ENCODE results near the gene TBC1D3G. TPM values are rescaled to one million over a fixed set of nuclear protein-coding genes. Genes with fewer than 3 reads are reported as not detected.
"Not testable (repeated sequence)": the region's sequence is repeated elsewhere in the genome, so short reads cannot be mapped to it uniquely, and the experiment has no call there.

Gene TBC1D3G
- total RNA-seq (ENCODE audit: low replicate concordance) = not detected in 2 replicates
- long read RNA-seq = 0 reads

DNA sequence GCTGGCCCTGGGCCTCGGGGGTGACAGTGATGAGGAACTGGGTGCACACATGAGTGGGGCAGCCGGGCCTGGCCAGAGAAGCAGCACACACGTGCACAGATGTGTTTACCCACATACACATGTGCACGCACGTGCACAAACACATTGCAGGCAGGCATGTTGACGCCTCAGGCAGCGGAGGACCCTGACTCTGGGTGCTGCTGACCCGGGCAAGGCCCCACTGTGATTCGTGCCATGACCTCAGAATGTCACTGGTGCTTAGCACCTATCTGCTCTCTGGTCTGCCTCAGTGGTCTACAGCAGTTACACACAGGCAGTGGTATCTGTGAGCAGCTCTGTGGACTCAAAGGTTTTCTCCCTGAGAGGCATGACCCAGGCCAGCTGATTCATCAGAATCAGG is at the start of gene TBC1D3G:
Gene TBC1D3G, plus strand, starts transcription at position 301 of the 400 bp plus-strand sequence. CDS start 1,528 bp downstream, outside the sequence.
- H3K36me3 Mint-ChIP-seq; H3K4me1 Mint-ChIP-seq (ENCODE audit: unreplicated experiment); H3K27me3 Mint-ChIP-seq; DNase-seq (ENCODE audit: extremely low spot score, unreplicated experiment); H3K4me3 Mint-ChIP-seq; H3K9me3 Mint-ChIP-seq; H3K27ac Mint-ChIP-seq: not testable (repeated sequence)

DNA sequence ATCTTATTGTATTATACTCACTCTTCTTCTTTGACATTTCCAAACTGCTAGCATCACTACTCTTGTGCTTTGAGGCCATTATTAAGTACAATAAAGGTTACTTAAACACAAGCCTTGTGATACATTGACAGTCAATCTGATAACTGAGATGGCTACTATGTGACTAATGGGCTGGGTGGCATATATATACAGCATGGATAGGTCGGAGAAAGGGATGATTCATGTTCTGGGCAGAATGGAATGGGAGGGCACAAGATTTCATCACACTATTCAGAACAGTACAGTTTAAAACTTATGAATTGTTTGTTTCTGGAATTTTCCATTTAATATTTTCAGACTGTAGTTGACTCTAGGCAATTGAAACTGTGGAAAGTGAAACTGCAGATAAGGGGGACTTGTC is 40.4 kb upstream of the TBC1D3G start:
- DNase-seq (ENCODE audit: extremely low spot score, unreplicated experiment); H3K27me3 Mint-ChIP-seq; H3K36me3 Mint-ChIP-seq; H3K4me3 Mint-ChIP-seq; H3K9me3 Mint-ChIP-seq; H3K27ac Mint-ChIP-seq; H3K4me1 Mint-ChIP-seq (ENCODE audit: unreplicated experiment): not testable (repeated sequence)

GRCh38 chr17:36284219-36284618 is 39.5 kb upstream of the TBC1D3G start:
- not testable (repeated sequence) for H3K27me3 Mint-ChIP-seq; H3K27ac Mint-ChIP-seq; H3K9me3 Mint-ChIP-seq; H3K4me3 Mint-ChIP-seq; DNase-seq (ENCODE audit: extremely low spot score, unreplicated experiment); H3K4me1 Mint-ChIP-seq (ENCODE audit: unreplicated experiment); H3K36me3 Mint-ChIP-seq

GRCh38 chr17:36289965-36290612 is 33.6 kb upstream of the TBC1D3G start:
- H3K27me3 Mint-ChIP-seq; H3K9me3 Mint-ChIP-seq; DNase-seq (ENCODE audit: extremely low spot score, unreplicated experiment); H3K4me3 Mint-ChIP-seq; H3K4me1 Mint-ChIP-seq (ENCODE audit: unreplicated experiment); H3K27ac Mint-ChIP-seq; H3K36me3 Mint-ChIP-seq: not testable (repeated sequence)

DNA sequence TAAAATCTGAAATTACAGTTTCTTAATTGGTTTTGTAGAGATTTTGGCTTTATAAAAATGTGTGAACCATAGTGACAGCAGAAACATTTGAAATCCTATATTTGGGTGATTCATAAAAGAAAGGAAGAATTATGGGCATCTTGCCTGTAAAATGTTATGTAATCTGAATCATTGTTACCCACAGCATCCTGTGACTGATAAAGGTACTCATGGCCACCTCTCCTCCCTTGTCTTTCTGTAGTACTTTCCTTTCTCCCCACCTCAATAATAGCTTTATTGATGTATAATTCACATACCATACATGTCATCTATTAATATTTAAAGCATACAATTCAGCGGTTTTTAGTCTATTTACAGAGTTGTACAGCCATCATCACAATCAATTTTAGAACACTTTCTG is 28.5 kb upstream of the TBC1D3G start:
- H3K36me3 Mint-ChIP-seq; H3K9me3 Mint-ChIP-seq; H3K4me1 Mint-ChIP-seq (ENCODE audit: unreplicated experiment); H3K27me3 Mint-ChIP-seq; H3K4me3 Mint-ChIP-seq; H3K27ac Mint-ChIP-seq; DNase-seq (ENCODE audit: extremely low spot score, unreplicated experiment): not testable (repeated sequence)

GRCh38 chr17:36315736-36316135 is 7.9 kb upstream of the TBC1D3G start:
- not testable (repeated sequence) for H3K27ac Mint-ChIP-seq; H3K4me1 Mint-ChIP-seq (ENCODE audit: unreplicated experiment); DNase-seq (ENCODE audit: extremely low spot score, unreplicated experiment); H3K27me3 Mint-ChIP-seq; H3K4me3 Mint-ChIP-seq; H3K9me3 Mint-ChIP-seq; H3K36me3 Mint-ChIP-seq

DNA sequence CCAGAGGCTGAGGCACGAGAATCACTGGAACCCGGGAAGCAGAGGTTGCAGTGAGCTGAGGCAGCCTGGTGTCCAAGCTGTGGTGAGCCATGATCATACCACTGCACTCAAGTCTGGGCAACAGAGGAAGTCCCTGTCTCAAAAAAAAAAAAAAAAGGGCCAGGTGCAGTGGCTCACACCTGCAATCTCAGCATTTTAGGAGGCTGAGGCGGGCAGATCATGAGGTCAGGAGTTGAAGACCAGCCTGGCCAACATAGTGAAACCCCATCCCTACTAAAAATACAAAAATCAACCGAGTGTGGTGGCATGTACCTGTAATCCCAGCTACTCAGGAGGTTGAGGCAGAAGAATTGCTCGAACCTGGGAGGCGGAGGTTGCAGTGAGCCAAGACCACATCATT is 38.8 kb downstream of the TBC1D3G start:
- H3K36me3 Mint-ChIP-seq; H3K27me3 Mint-ChIP-seq; H3K4me3 Mint-ChIP-seq; H3K4me1 Mint-ChIP-seq (ENCODE audit: unreplicated experiment); H3K27ac Mint-ChIP-seq; H3K9me3 Mint-ChIP-seq; DNase-seq (ENCODE audit: extremely low spot score, unreplicated experiment): not testable (repeated sequence)

DNA sequence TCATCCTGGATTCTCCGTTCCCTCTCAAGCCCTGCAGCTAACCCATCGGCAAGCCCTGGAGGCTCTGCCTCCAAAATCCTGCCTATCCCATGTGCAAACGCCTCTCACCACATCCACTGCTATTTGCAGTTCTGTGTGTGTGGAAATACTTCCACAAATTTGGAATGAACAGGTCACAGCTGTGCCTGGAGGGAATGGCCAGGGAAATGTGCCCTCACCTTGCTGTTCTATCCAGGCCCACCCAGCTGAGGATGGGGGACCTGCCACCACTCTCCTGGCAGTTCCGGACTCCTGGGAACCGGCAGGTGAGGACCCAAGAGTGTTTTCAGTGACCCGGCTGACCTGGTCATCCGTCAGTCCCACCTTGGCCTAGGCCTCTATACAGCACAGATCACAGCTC is 52.3 kb downstream of the TBC1D3G start:
- not testable (repeated sequence) for H3K27ac Mint-ChIP-seq; H3K4me1 Mint-ChIP-seq (ENCODE audit: unreplicated experiment); H3K4me3 Mint-ChIP-seq; H3K27me3 Mint-ChIP-seq; H3K36me3 Mint-ChIP-seq; H3K9me3 Mint-ChIP-seq; DNase-seq (ENCODE audit: extremely low spot score, unreplicated experiment)

Other genes starting within 250 kb of the TBC1D3G start
- gene CCL3, start 233.7 kb upstream of the TBC1D3G start, total RNA-seq (ENCODE audit: low replicate concordance) = not detected in 2 replicates
- 0.57 TPM in 1 of 2 replicates, not detected in the other for gene CCL4, start 220.1 kb upstream of the TBC1D3G start, total RNA-seq (ENCODE audit: low replicate concordance)
- 14.5 and 18.0 TPM in 2 replicates for gene TBC1D3B, start 147.2 kb upstream of the TBC1D3G start, total RNA-seq (ENCODE audit: low replicate concordance)
- gene CCL3L1, start 127.1 kb upstream of the TBC1D3G start, total RNA-seq (ENCODE audit: low replicate concordance) = 0.41 TPM in 1 of 2 replicates, not detected in the other
- 0.45 TPM in 1 of 2 replicates, not detected in the other for gene CCL4L2, start 112.8 kb upstream of the TBC1D3G start, total RNA-seq (ENCODE audit: low replicate concordance)
- gene TBC1D3I, start 59.3 kb upstream of the TBC1D3G start, total RNA-seq (ENCODE audit: low replicate concordance) = 0.24 TPM in 2 replicates
- not detected in 2 replicates for gene TBC1D3H, start 64.6 kb downstream of the TBC1D3G start, total RNA-seq (ENCODE audit: low replicate concordance)
- 34.6 and 43.3 TPM in 2 replicates for gene ZNHIT3, start 162.8 kb downstream of the TBC1D3G start, total RNA-seq (ENCODE audit: low replicate concordance)
- gene MYO19, start 211.0 kb downstream of the TBC1D3G start, total RNA-seq (ENCODE audit: low replicate concordance) = 71.3 and 94.7 TPM in 2 replicates
- 11.1 and 13.5 TPM in 2 replicates for gene PIGW, start 211.1 kb downstream of the TBC1D3G start, total RNA-seq (ENCODE audit: low replicate concordance)
- 63.7 and 72.0 TPM in 2 replicates for gene GGNBP2, start 221.0 kb downstream of the TBC1D3G start, total RNA-seq (ENCODE audit: low replicate concordance)